ENCODE data around the gene PRAME. TPM values are rescaled to one million over a fixed set of nuclear protein-coding genes. Genes with fewer than 3 reads are reported as not detected.

PRAME gene
- total RNA-seq, 1 donor from 2014 or later = not detected

DNA sequence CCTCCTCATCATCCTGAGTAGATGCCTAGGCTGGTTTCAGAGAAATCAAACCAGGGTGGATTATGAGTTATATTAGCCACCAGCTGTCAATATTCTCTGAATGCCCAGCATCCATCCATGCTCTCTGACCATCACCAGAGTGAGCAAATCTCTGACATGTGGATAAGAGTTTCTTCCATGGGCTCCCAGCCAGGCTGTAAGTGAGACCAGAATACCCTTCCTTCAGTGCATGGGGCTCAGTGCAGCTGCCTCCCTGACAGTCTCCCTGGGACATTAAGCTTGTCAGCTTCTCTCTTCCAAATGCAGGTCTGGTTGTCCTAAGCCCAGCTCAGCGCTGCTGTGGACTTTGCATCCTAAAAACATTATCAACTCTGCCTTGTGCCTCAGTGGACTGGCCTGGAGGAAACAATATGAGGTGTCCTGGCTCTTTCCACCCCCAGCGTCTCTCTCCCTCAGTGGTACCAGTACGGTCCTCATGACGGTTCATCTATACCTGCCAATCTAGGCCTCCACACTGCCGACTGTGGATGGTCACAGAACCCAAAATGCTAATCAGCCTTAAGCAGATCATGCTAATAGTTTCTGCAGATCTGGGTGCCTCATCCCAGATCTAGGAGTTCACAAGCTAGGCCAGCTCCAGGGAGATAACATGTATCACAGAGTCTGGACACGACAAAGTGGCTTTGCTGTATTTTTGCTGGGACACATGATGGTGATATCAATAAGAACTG, 41.6 kb upstream of the PRAME start:
- Mint-ChIP-seq H3K4me1 (ENCODE audit: low read depth) (no peaks in the 10 kb centered on the region), H3K27me3 (ENCODE audit: low read depth) (peaks cover 34% of the 10 kb centered on the region), H3K4me3 (ENCODE audit: unreplicated experiment) (no peak overlapping the region), H3K27ac (ENCODE audit: unreplicated experiment) (no peak overlapping the region), H3K9me3 (ENCODE audit: low read depth) (no peaks in the 10 kb centered on the region), H3K36me3 (ENCODE audit: low read depth) (no peaks in the 10 kb centered on the region)
- no peak for TF ChIP-seq CTCF (IDR thresholded peaks at IDR 0.05)
- no peak for DNase-seq (ENCODE audit: low spot score)

DNA sequence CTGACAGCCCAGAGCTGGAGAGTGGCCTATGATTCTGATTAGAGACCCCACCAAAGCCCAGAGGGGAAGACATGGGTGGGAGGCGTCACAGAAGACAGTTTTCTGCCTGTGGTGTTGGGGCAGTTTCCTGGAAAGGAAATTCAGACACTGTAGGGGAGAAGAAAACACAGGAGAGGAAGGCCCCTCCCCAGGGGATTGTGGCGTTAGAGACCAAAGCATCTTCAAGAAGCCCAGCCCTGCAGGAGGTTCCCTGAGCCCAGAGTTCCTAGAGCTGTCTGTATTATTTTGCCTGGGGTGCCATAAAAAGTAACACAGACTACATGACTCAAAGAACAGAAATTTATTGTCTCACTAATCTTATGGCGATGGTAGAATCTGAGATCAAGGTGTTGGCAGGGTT, 40.2 kb upstream of the PRAME start:
- no peak overlapping the region for H3K4me3 Mint-ChIP-seq (ENCODE audit: unreplicated experiment)
- H3K27ac Mint-ChIP-seq (ENCODE audit: unreplicated experiment) = no peak overlapping the region
- no peaks in the 10 kb centered on the region for H3K4me1 Mint-ChIP-seq (ENCODE audit: low read depth)
- DNase-seq (ENCODE audit: low spot score) = no peak
- no peaks in the 10 kb centered on the region for H3K9me3 Mint-ChIP-seq (ENCODE audit: low read depth)
- H3K27me3 Mint-ChIP-seq (ENCODE audit: low read depth) = peaks cover 27% of the 10 kb centered on the region
- TF ChIP-seq CTCF (IDR thresholded peaks at IDR 0.05) = no peak
- no peaks in the 10 kb centered on the region for H3K36me3 Mint-ChIP-seq (ENCODE audit: low read depth)

- no peaks in the 10 kb centered on the region for H3K36me3 Mint-ChIP-seq (ENCODE audit: low read depth)
- peaks cover 21% of the 10 kb centered on the region for H3K27me3 Mint-ChIP-seq (ENCODE audit: low read depth)
- no peaks in the 10 kb centered on the region for H3K9me3 Mint-ChIP-seq (ENCODE audit: low read depth)
- no peak overlapping the region for H3K4me3 Mint-ChIP-seq (ENCODE audit: unreplicated experiment)
- H3K27ac Mint-ChIP-seq (ENCODE audit: unreplicated experiment) = no peak overlapping the region
- no peak for DNase-seq (ENCODE audit: low spot score)
- H3K4me1 Mint-ChIP-seq (ENCODE audit: low read depth) = no peaks in the 10 kb centered on the region
- no peak for TF ChIP-seq CTCF (IDR thresholded peaks at IDR 0.05)
Measured at GRCh38 chr22:22598144-22598543, 39.1 kb upstream of the PRAME start.

- Mint-ChIP-seq H3K4me1 (ENCODE audit: low read depth) (no peaks in the 10 kb centered on the region), H3K36me3 (ENCODE audit: low read depth) (no peaks in the 10 kb centered on the region), H3K27me3 (ENCODE audit: low read depth) (peaks cover 32% of the 10 kb centered on the region), H3K27ac (ENCODE audit: unreplicated experiment) (no peak overlapping the region), H3K9me3 (ENCODE audit: low read depth) (no peaks in the 10 kb centered on the region), H3K4me3 (ENCODE audit: unreplicated experiment) (no peak overlapping the region)
- no peak for TF ChIP-seq CTCF (IDR thresholded peaks at IDR 0.05)
- no peak for DNase-seq (ENCODE audit: low spot score)
Measured at GRCh38 chr22:22595001-22595835, 36.2 kb upstream of the PRAME start.

- Mint-ChIP-seq H3K27ac (ENCODE audit: unreplicated experiment) (no peak overlapping the region), H3K36me3 (ENCODE audit: low read depth) (no peaks in the 10 kb centered on the region), H3K4me1 (ENCODE audit: low read depth) (no peaks in the 10 kb centered on the region), H3K27me3 (ENCODE audit: low read depth) (peaks cover 31% of the 10 kb centered on the region), H3K9me3 (ENCODE audit: low read depth) (no peaks in the 10 kb centered on the region), H3K4me3 (ENCODE audit: unreplicated experiment) (no peak overlapping the region)
- DNase-seq (ENCODE audit: low spot score) = no peak
- TF ChIP-seq CTCF (IDR thresholded peaks at IDR 0.05) = peak; percentile 85
Measured at GRCh38 chr22:22593964-22594656, 35.0 kb upstream of the PRAME start.

Data from chondrocyte (in vitro differentiated cells).